Suprapubic skin (tissue), 4 donors: Measurements from ENCODE around the gene GRB10.

Experiments
- CTCF ChIP-seq, 2 donors: fragments of 200-600 bp in 1 of 2; fragments of 450-650 bp in 1 of 2; sonication (generic) in 1 of 2; IDR thresholded peaks; one replicate each; pipeline ENCODE4 v1.5.1; 2016 to 2019; ENCODE audit warnings: antibody characterized with exemption in 2 of 2, mild to moderate bottlenecking in 1 of 2, moderate library complexity in 1 of 2
- POLR2A ChIP-seq, 2 donors: fragments of 450-650 bp; IDR thresholded peaks; one replicate each; pipeline ENCODE4 v1.6.1; 2017; ENCODE audit warnings: antibody characterized with exemption in 2 of 2, mild to moderate bottlenecking in 2 of 2, moderate library complexity in 2 of 2
- POLR2AphosphoS5 ChIP-seq, 3 donors: sonication (generic); formaldehyde crosslinking; IDR thresholded peaks; one replicate each; pipeline ENCODE4 v1.6.1; 2017; ENCODE audit warnings: antibody characterized with exemption in 3 of 3

- TF ChIP-seq CTCF (IDR thresholded peaks at IDR 0.05) (no peak), POLR2A (IDR thresholded peaks at IDR 0.05) (no peak), POLR2AphosphoS5 (IDR thresholded peaks at IDR 0.05) (no peak)
These were observed 40.3 kb downstream of the GRB10 start for GRCh38 chr7:50742401-50742800.
